GM18867 (cell line): Measurements from ENCODE around the gene SLC16A7.
A peak's percentile ranks its signal among the peaks of the same experiment; 100 is the strongest.

Source experiments
- ATAC-seq: cut with Tn5 transposase; IDR thresholded peaks from one replicate; pipeline ENCODE4 v1.9.1; 2021; ENCODE audit warnings: mild to moderate bottlenecking, moderate library complexity; ENCODE audit not compliant: unreplicated experiment

SLC16A7 gene

DNA sequence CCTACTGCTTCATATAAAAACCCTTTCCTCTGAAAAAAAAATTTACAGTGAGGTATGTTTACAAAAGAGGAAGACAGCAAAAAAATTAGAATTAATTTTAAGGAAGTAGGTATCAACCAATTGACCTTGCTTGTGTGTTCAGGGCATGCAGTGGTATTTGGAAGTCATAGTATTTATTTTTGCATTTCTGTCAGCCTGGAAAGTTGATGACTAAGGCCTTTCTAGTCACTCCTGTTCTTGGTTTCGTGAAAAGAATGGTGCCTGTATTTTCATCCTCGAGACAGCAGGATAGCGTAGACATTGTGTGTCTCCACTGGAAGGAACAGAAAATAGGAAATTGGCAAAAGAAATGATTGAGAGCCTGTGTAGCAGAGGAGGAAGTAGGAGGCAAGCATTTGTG is 24.5 kb downstream of the SLC16A7 start:
- no peak for ATAC-seq

DNA sequence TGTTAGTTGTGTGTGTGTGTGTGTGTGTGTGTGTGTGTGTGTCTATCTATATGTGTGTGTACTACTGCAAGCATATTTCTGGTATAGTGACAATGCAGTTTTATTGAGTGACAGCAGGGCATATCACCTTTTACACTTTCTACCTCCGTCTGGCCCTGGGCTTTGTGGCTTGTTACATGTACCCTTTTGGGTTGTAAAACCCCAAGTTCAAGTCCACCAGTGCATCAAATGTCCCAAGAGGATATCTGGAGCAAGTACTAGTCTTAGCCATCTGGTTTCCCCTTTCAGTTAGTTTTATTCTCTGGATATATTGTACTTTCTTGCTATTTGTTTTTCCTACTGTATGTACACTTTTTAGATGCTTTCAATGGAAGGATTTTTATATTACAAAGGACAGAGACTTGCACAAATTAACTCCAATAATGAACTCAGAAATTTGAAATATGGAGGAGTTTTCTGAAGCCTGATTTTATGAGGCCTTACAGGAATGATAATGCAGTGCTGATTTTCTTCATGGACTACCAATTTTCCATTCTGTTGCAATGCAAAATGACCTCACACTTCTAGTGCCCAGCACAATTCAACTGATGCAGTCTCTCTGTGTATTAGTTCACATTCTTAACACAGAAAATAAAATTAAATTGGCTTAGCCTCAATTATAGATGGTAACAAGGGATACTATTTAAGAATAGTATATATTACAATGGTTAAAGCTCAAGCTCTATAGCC is 29.1 kb downstream of the SLC16A7 start:
- no peak for ATAC-seq

- ATAC-seq = no peak
Measured at GRCh38 chr12:59626382-59626781, 30.6 kb downstream of the SLC16A7 start.

DNA sequence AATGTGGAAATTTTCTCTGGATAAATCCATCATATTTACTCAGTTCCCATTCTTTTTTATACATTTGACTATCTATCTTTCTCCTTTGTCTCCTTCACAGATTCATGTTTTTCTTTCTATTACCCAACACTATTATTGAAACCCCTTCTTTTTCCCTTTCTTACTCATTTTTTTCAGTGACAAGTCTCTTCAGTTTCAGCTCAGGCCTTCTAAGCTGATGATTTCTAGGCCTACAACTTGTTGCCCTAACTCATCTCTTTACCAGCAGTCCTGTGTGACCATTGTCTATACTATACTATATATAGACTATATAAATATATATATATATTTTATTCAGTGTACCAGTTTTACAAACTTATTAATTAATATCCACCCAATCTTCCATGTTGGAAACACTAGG is 31.8 kb downstream of the SLC16A7 start:
- peak; percentile 77 for ATAC-seq

GRCh38 chr12:59629890-59630289 is 34.1 kb downstream of the SLC16A7 start:
- ATAC-seq = no peak

GRCh38 chr12:59632408-59632807 is 36.6 kb downstream of the SLC16A7 start:
- ATAC-seq = no peak

DNA sequence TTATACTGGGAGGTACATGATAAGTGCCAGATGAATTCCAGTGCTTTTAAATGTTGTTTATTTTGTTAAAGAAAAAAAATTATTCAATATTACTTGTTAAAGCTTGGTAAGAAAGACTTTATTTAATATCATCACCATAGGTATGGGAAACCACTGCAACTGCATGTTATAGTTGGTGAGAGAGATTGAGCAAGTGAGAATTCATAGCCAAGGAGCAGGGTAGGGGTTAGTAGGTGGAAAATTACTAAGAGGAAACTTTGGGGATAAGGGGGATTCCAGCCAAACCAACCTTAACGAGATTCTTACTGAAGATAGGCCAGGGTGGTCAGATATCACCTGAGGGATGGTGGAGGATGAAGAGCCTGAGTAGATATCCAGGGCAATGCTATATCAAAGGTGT is 38.4 kb downstream of the SLC16A7 start:
- no peak for ATAC-seq

DNA sequence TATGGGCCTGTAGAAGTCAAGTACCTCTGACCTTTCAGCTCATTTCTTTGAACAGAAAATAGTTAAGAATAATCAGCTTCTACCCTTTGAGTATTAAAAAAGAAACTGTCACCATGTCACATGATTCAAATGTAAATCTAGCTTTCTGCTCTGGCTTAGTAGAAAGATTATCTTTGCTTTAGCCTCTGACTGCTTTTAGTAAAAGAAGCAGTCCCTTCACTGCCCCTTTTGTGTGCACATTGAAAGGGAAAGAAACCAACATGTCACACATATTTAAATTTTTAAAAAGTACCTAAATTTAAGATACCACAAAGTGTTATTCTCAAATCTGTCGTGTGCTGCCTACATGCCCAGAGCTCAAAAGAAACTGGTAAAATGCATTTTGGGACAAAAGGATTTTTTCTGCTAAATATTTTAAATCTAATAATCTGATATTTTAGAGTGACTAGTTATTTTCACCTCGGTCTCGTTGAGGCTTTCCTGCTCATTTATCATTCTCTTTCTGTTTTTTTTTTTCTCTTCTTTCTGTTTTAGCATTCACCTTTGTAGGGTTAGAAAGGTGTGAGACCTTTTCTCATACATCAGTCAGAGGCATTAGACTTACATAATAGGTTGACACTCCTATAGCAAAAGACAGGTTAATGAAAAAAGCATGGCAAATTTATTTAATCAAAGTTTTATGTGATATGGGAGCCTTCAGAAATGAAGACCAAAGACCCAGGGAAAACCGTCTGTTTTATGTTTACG is 41.3 kb downstream of the SLC16A7 start:
- ATAC-seq = peak; percentile 85

DNA sequence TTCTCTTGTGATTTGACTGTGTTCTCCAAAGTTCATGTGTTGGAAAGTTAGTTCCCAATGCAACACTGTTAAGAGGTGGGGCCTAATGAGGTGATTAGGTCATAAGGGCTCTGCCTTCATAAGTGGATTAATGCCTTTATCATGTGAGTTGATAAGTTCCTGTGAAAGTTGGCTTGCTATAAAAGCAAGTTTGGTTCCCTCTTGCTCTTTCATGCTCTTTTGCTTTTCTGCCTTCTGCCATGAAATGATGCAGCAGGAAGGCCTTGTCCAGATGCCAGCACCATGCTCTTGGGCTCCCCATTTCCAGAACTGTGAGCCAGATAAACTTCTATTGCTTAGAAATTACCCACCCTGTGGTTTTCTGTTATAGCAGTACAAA is 41.9 kb downstream of the SLC16A7 start:
- peak; percentile 24 for ATAC-seq

DNA sequence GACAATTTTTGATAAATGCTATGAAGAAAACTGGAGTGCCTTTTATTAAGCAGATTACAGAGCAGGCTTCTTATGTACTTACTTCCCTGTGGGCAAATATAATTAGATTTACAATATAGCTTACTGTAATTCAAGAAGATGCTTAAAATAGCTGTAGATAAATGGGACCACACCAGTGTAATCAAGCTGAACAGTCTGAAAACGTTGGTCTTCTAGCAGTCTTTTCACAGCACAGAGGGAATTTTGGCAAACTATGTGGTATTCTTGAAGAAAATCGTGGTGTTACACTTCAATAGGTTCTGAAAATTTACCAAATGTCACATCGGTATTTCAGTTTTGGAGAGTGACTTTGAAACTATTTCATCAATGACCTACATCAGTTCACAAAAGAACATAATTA is 47.7 kb downstream of the SLC16A7 start:
- ATAC-seq = no peak

GRCh38 chr12:59645242-59645641 is 49.4 kb downstream of the SLC16A7 start:
- ATAC-seq = no peak

- no peak for ATAC-seq
Measured at GRCh38 chr12:59646636-59647035, 50.8 kb downstream of the SLC16A7 start.

- no peak for ATAC-seq
Measured at GRCh38 chr12:59649203-59649602, 53.4 kb downstream of the SLC16A7 start.

GRCh38 chr12:59650588-59651228 is 54.9 kb downstream of the SLC16A7 start:
- no peak for ATAC-seq

DNA sequence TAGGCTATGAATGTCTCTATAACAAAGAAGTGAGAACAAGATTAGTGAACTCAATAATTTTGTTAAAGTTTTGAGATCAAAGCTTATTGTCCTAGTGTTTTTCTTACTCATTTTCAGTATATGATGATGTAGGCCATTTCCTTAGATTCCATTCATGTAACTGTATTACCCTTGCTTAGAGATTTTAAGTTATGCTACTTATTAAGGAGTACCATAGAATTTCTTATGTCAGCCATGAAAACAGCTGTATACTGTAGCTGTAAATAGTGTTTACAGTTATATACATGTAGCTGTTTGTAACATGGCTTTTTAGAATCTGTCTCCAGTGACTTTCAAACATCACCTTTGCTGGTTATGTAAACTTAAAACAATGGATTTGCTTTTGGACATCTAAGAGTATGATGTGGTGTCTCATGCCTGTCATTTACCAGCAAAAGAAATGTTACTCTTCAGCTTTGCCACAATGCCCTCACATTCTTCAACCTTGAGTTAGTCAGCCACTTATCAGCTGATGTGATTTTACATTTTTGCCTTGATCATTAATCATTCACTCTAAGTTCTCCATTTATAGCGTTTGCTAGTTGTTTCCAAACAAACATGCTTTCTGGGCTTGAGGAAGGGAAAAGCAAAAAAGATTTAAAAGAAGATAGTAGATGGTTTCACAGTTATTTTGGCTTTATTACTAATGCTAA is 55.5 kb downstream of the SLC16A7 start:
- no peak for ATAC-seq

- no peak for ATAC-seq
Measured at GRCh38 chr12:59652130-59652529, 56.3 kb downstream of the SLC16A7 start.

DNA sequence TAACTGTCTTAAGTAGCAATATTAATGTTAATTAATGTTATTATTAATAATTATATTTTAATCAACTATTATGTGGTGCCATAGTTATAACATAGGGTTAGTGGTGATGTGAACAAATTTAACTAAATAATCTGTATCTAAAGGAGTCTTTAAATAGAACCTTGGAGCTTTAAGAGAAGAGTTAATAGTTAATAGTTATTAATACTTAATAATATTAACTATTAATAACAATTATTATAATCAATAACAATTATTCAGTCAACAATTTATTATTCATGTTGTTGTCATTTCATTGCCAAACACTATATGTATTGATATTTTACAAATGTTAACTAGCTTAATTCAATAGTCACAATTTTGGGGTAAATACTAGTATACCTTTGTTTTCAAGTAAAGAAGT is 58.2 kb downstream of the SLC16A7 start:
- no peak for ATAC-seq

GRCh38 chr12:59657266-59657665 is 61.4 kb downstream of the SLC16A7 start:
- no peak for ATAC-seq

DNA sequence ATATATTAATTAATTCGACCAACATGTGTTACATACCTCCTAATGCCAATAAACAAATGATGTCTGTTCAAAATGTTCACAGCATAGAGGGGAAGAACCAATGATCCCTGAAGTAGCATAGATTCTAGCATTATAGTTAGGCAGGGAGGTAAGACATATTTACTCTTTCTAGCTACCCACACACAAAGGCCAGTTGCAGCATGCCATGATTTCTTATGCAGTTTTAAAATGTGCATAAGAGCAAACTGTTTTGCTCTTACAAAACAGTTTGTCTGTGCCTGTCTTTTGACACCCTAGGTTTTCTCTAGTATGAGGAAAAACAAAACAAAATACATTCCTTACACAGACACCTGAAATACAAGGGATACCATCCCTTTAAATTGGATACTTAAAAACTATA is 61.9 kb downstream of the SLC16A7 start:
- ATAC-seq = no peak

GRCh38 chr12:59660148-59660547 is 64.3 kb downstream of the SLC16A7 start:
- no peak for ATAC-seq

GRCh38 chr12:59660921-59661597 is 65.2 kb downstream of the SLC16A7 start:
- no peak for ATAC-seq
